OCI-LY7 (cell line): ENCODE data around the gene GEMIN2.

Experiments used
- CTCF ChIP-seq: fragments of 200-600 bp; sonication (generic); conservative IDR thresholded peaks from 2 replicates; pipeline ENCODE4 v1.5.1; 2014; ENCODE audit warnings: mild to moderate bottlenecking, antibody characterized with exemption, low read length, moderate library complexity, mixed read lengths
- EZH2phosphoT487 ChIP-seq: fragments of 200-600 bp; sonication (generic); IDR thresholded peaks from 2 replicates; pipeline ENCODE4 v1.6.1; 2018; ENCODE audit warnings: low read depth, borderline replicate concordance, mild to moderate bottlenecking, mixed run types, antibody characterized with exemption, low read length, moderate library complexity, mixed read lengths

DNA sequence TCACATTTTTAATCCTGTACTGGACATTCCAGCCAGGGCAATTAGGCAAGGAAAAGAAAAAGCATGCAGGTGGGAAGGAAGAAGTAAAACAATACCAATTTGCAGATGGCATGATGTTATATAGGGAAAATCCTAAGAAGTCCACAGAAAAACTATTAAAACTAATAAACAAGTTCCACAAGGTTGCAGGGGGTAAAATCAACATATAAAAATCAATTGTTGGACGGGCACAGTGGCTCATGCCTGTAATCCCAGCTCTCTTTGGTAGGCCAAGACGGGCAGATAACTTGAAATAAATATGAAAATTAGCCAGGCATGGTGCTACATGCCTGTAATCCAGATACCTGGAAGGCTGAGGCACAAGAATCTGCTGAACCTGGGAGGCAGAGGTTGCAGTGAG, 43.0 kb upstream of the GEMIN2 start:
- no peak for TF ChIP-seq CTCF
- TF ChIP-seq EZH2phosphoT487, result no peak
